DOHH2 (cell line): ENCODE data around the gene ITPR3.
A peak's percentile ranks its signal among the peaks of the same experiment; 100 is the strongest.

Experiments used
- H3F3A ChIP-seq: fragments of 200-600 bp; sonication (generic), shearing (Covaris generic); 2 replicates; pipeline ENCODE4 v1.6.0; 2016; ENCODE audit warnings: antibody characterized with exemption, mild to moderate bottlenecking; ENCODE audit not compliant: control insufficient read depth, insufficient read depth
- H3K27ac ChIP-seq: fragments of 200-600 bp; sonication (generic); 2 replicates; pipeline ENCODE4 v1.5.1; 2014; ENCODE audit warnings: low read depth, mild to moderate bottlenecking, low read length, moderate library complexity
- H3K27me3 ChIP-seq: fragments of 200-600 bp; sonication (generic); 2 replicates; pipeline ENCODE4 v1.6.1; 2014; ENCODE audit warnings: mild to moderate bottlenecking, low read length, mixed read lengths; ENCODE audit not compliant: control insufficient read depth
- H3K36me3 ChIP-seq: fragments of 200-600 bp; sonication (generic); 2 replicates; pipeline ENCODE4 v1.6.1; 2014; ENCODE audit warnings: mild to moderate bottlenecking, low read length, moderate library complexity, mixed read lengths; ENCODE audit not compliant: control insufficient read depth
- H3K4me1 ChIP-seq: fragments of 200-600 bp; sonication (generic); 2 replicates; pipeline ENCODE4 v1.6.1; 2014; ENCODE audit warnings: mild to moderate bottlenecking, low read length, mixed read lengths; ENCODE audit not compliant: control insufficient read depth
- H3K4me2 ChIP-seq: fragments of 200-600 bp; sonication (generic); 2 replicates; pipeline ENCODE4 v1.6.0; 2014; ENCODE audit warnings: mild to moderate bottlenecking, low read length, moderate library complexity
- H3K4me3 ChIP-seq: fragments of 200-600 bp; sonication (generic); 2 replicates; pipeline ENCODE4 v1.5.1; 2014; ENCODE audit warnings: mild to moderate bottlenecking, low read length, mixed read lengths
- H3K79me2 ChIP-seq: fragments of 200-600 bp; sonication (generic); 2 replicates; pipeline ENCODE4 v1.6.1; 2014; ENCODE audit warnings: mild to moderate bottlenecking, low read length, mixed read lengths; ENCODE audit not compliant: control insufficient read depth
- H3K9me2 ChIP-seq: fragments of 200-600 bp; sonication (generic); replicated peaks from 2 replicates; pipeline ENCODE4 v1.6.1; 2014; ENCODE audit warnings: mild to moderate bottlenecking, low read length, mixed read lengths; ENCODE audit not compliant: control insufficient read depth
- H3K9me3 ChIP-seq: fragments of 200-600 bp; sonication (generic); 2 replicates; pipeline ENCODE4 v1.6.1; 2014; ENCODE audit warnings: antibody characterized with exemption, low read length, mixed read lengths; ENCODE audit not compliant: control insufficient read depth, insufficient read depth
- H4K20me1 ChIP-seq: fragments of 200-600 bp; sonication (generic); 2 replicates; pipeline ENCODE4 v1.6.0; 2014; ENCODE audit warnings: low read depth, mild to moderate bottlenecking, antibody characterized with exemption, low read length, moderate library complexity; ENCODE audit not compliant: control insufficient read depth, insufficient read depth
- CTCF ChIP-seq: fragments of 200-600 bp; sonication (generic); IDR thresholded peaks from one replicate; pipeline ENCODE4 v1.5.1; 2014; ENCODE audit warnings: antibody characterized with exemption, mild to moderate bottlenecking, low read depth, low read length; ENCODE audit not compliant: poor library complexity, severe bottlenecking
- EZH2phosphoT487 ChIP-seq: fragments of 200-600 bp; sonication (generic); IDR thresholded peaks from 2 replicates; pipeline ENCODE4 v1.6.1; 2017; ENCODE audit warnings: borderline replicate concordance, mild to moderate bottlenecking, antibody characterized with exemption, low read length, moderate library complexity, mixed read lengths

The ITPR3 gene

DNA sequence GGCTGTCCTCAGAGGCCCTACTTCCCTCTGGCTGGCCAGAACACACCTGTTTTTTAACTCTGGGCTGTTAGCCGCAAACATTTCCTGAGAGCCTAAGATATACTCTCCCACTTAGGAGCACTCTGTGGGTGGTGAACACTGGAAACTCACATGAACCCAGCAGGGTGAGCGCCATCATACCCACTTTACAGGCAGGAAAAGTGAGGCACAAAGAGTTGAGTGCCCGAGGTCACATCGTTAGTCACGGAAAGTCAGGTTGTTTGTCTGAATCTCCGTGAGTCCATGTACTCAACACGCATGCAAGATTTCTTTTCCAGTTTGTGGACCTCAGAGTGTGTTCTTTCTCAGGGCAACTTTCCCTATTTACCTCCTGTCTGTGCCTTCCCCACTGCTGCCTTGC, 43.0 kb upstream of the ITPR3 start:
- peak overlapping the region; percentile 97 for H3K4me3 ChIP-seq
- H3K4me1 ChIP-seq: peaks cover 27% of the 10 kb centered on the region
- TF ChIP-seq EZH2phosphoT487 (no peak), CTCF (no peak)
- H4K20me1 ChIP-seq: no peaks in the 10 kb centered on the region
- H3K9me3 ChIP-seq: no peaks in the 10 kb centered on the region
- no peak overlapping the region for H3K27ac ChIP-seq
- peaks cover 36% of the 10 kb centered on the region for H3K36me3 ChIP-seq
- peaks cover 22% of the 10 kb centered on the region for H3K79me2 ChIP-seq
- no peaks in the 10 kb centered on the region for H3K9me2 ChIP-seq
- H3K4me2 ChIP-seq: peak overlapping the region; percentile 90
- H3K27me3 ChIP-seq: no peaks in the 10 kb centered on the region
- no peaks in the 10 kb centered on the region for H3F3A ChIP-seq

- peaks cover 27% of the 10 kb centered on the region for H3K4me1 ChIP-seq
- TF ChIP-seq CTCF (no peak), EZH2phosphoT487 (no peak)
- no peaks in the 10 kb centered on the region for H4K20me1 ChIP-seq
- H3K9me2 ChIP-seq: no peaks in the 10 kb centered on the region
- H3F3A ChIP-seq: no peaks in the 10 kb centered on the region
- peak overlapping the region; percentile 97 for H3K4me3 ChIP-seq
- no peaks in the 10 kb centered on the region for H3K9me3 ChIP-seq
- peaks cover 36% of the 10 kb centered on the region for H3K36me3 ChIP-seq
- no peaks in the 10 kb centered on the region for H3K27me3 ChIP-seq
- peaks cover 22% of the 10 kb centered on the region for H3K79me2 ChIP-seq
- H3K4me2 ChIP-seq: peak overlapping the region; percentile 90
- H3K27ac ChIP-seq: no peak overlapping the region
Measured at GRCh38 chr6:33578588-33579011, 42.5 kb upstream of the ITPR3 start.

- TF ChIP-seq EZH2phosphoT487: no peak
- TF ChIP-seq CTCF: peak; percentile 49
- peaks cover 33% of the 10 kb centered on the region for H3K4me1 ChIP-seq
Measured at GRCh38 chr6:33579828-33580714, 41.1 kb upstream of the ITPR3 start, which contains the start of gene BAK1. TSS of gene BAK1 (minus strand) at chr6:33580276. CDS start at chr6:33577604, 2,672 bp downstream.

More at GRCh38 chr6:33579828-33580714, 41.1 kb upstream of the ITPR3 start, which contains the start of gene BAK1:
- Histone ChIP-seq H3K9me2 (no peaks in the 10 kb centered on the region), H3K9me3 (no peaks in the 10 kb centered on the region), H3K27me3 (no peaks in the 10 kb centered on the region), H3K36me3 (peaks cover 25% of the 10 kb centered on the region), H4K20me1 (no peaks in the 10 kb centered on the region), H3K79me2 (peaks cover 22% of the 10 kb centered on the region), H3F3A (no peaks in the 10 kb centered on the region), H3K4me2 (peak within 1 kb of the TSS; percentile 90), H3K27ac (peak within 1 kb of the TSS; percentile 36), H3K4me3 (peak within 1 kb of the TSS; percentile 97)
